ENCODE results near the gene TRAP1. TPM values are rescaled to one million over a fixed set of nuclear protein-coding genes. Genes with fewer than 3 reads are reported as not detected.

Gene TRAP1
- total RNA-seq, 4 donors from 2014 or later: 43.2 to 53.8 (median 51.2) TPM

DNA sequence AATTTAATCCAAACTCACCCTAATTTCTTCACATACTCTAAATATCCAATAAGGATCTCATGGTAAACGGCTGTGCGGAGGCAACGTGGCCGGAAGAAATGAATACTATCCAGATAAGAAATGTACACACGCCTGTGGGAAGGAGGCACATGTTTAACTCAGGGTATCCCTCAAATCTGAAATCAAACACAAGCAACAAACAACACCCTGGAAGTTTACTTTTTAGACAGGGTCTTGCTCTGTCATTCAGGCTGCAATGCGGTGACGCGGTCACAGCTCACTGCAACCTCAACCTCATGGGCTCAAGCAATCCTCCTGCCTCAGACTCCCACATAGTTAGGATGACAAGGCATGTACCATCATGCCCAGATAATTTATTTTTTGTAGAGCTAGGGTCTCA lies 21.2 kb upstream of the TRAP1 start:
- WGBS, 2 donors (ENCODE audit: low coverage in 1 of 2): 92% methylated on average over 6 to 8 of the region's 8 CpGs
- Histone ChIP-seq H3K4me3 (no peak overlapping the region), H3K27me3 (no peaks in the 10 kb centered on the region), H3K9me3 (no peaks in the 10 kb centered on the region), H3K27ac (no peak overlapping the region), H3K36me3 (peaks cover 0 to 100% of the 10 kb centered on the region in 2 donors), H3K4me1 (no peaks in the 10 kb centered on the region)
- ATAC-seq: no peak
- TF ChIP-seq POLR2AphosphoS5 (IDR thresholded peaks at IDR 0.05): no peak
- no peak for TF ChIP-seq EP300 (IDR thresholded peaks at IDR 0.05)
- TF ChIP-seq POLR2A (IDR thresholded peaks at IDR 0.05): no peak
- TF ChIP-seq, protein P1, sequence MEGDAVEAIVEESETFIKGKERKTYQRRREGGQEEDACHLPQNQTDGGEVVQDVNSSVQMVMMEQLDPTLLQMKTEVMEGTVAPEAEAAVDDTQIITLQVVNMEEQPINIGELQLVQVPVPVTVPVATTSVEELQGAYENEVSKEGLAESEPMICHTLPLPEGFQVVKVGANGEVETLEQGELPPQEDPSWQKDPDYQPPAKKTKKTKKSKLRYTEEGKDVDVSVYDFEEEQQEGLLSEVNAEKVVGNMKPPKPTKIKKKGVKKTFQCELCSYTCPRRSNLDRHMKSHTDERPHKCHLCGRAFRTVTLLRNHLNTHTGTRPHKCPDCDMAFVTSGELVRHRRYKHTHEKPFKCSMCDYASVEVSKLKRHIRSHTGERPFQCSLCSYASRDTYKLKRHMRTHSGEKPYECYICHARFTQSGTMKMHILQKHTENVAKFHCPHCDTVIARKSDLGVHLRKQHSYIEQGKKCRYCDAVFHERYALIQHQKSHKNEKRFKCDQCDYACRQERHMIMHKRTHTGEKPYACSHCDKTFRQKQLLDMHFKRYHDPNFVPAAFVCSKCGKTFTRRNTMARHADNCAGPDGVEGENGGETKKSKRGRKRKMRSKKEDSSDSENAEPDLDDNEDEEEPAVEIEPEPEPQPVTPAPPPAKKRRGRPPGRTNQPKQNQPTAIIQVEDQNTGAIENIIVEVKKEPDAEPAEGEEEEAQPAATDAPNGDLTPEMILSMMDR (IDR thresholded peaks at IDR 0.05): no peak

DNA sequence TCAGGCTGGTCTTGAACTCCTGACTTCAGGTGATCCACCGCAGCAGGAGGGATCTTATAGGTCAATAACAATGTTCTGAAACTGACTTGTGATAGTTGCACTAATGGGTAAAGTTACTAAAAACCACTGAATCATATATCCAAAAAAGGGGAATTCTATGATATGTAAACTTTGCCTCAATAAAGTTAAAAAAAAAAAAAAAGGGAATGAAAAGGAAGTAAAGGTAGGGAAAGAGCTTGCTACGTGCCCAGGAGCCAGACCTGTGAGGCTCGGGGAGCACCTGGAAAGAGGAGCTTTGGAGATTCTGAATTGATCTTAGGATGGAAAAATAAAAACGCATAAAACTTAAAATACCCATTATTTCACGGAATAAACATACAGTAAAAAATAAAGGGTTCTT lies 20.8 kb upstream of the TRAP1 start:
- H3K9me3 ChIP-seq: no peaks in the 10 kb centered on the region
- H3K27ac ChIP-seq: no peak overlapping the region
- 94 to 96% methylated on average over 3 to 4 of the region's 5 CpGs for WGBS, 2 donors (ENCODE audit: low coverage in 1 of 2)
- ATAC-seq: no peak
- TF ChIP-seq, protein P1 (IDR thresholded peaks at IDR 0.05): no peak
- no peak for TF ChIP-seq POLR2A (IDR thresholded peaks at IDR 0.05)
- TF ChIP-seq POLR2AphosphoS5 (IDR thresholded peaks at IDR 0.05): no peak
- TF ChIP-seq EP300 (IDR thresholded peaks at IDR 0.05): no peak
- peaks cover 0 to 100% of the 10 kb centered on the region in 2 donors for H3K36me3 ChIP-seq
- no peaks in the 10 kb centered on the region for H3K4me1 ChIP-seq
- H3K4me3 ChIP-seq: no peak overlapping the region
- no peaks in the 10 kb centered on the region for H3K27me3 ChIP-seq

DNA sequence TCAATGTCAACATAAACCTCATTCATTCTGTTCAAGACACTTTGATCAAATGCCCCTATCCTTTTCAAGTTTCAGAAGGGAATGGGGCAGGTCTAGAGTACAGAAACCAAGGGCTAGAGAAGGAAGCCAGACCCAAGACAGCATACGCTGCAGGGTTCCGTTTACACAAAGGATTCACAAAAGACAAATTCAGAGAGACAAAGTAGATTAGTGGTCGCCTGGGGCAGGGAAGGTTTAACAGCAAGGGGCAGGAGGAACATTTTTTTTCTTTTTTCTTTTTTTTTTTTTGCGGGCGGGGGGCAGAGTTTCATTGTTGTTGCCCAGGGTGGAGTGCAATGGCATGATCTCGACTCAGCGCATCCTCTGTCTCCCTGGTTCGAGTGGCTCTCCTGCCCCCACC lies 19.9 kb upstream of the TRAP1 start:
- ATAC-seq: no peak
- Histone ChIP-seq H3K36me3 (peaks cover 0 to 100% of the 10 kb centered on the region in 2 donors), H3K27me3 (no peaks in the 10 kb centered on the region), H3K27ac (no peak overlapping the region), H3K4me1 (no peaks in the 10 kb centered on the region), H3K4me3 (no peak overlapping the region), H3K9me3 (no peaks in the 10 kb centered on the region)
- WGBS, 2 donors (ENCODE audit: low coverage in 1 of 2): 74 to 82% methylated on average over 3 to 6 of the region's 8 CpGs
- TF ChIP-seq POLR2AphosphoS5 (IDR thresholded peaks at IDR 0.05) (no peak), POLR2A (IDR thresholded peaks at IDR 0.05) (no peak), EP300 (IDR thresholded peaks at IDR 0.05) (no peak)
- TF ChIP-seq, protein P1 (IDR thresholded peaks at IDR 0.05): no peak

DNA sequence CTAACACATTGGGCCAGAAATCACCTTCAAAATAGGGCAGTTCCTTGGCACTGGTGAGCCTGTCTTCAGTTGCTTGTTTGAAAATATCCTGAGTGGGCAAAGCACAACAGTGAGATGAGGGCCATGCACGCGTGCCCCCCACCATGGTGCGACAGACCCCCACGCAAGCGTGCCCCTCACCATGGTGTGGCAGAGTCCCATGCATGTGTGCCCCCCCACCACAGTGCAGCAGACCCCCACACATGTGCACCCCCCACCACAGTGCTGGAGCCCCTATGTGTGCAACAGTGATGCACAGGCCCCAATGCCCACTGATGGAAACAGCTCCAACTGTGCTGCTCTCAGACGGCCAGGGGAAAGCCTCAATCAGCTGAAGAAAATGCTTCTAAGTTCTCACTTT lies 18.8 kb upstream of the TRAP1 start:
- TF ChIP-seq POLR2A (IDR thresholded peaks at IDR 0.05) (no peak), POLR2AphosphoS5 (IDR thresholded peaks at IDR 0.05) (no peak), EP300 (IDR thresholded peaks at IDR 0.05) (no peak)
- TF ChIP-seq, protein P1 (IDR thresholded peaks at IDR 0.05): no peak
- Histone ChIP-seq H3K9me3 (no peaks in the 10 kb centered on the region), H3K36me3 (peaks cover 0 to 100% of the 10 kb centered on the region in 2 donors), H3K27me3 (no peaks in the 10 kb centered on the region), H3K27ac (no peak overlapping the region), H3K4me3 (no peak overlapping the region), H3K4me1 (no peaks in the 10 kb centered on the region)
- ATAC-seq: no peak
- 60 to 83% methylated on average over 1 of the region's 6 CpGs for WGBS, 2 donors (ENCODE audit: low coverage in 1 of 2)

DNA sequence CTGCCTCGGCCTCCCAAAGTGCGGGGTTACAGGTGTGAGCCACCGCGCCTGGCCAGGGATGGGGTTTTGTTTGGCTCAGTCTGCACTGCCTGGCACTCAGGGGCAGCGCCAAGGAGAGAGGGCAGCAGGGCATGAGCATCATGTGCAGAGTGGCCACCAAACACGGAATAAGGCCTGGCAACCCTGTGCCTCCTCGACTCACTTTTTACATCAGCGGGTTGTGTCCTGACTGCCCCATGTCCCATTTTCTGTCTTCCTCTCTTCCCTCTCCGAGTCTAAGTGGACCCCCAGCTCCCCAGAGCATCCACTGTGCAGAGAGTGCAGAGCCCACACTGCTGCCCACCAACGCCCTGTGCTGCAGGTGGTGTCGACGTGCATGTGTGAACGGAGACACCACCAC lies 18.2 kb upstream of the TRAP1 start:
- no peaks in the 10 kb centered on the region for H3K9me3 ChIP-seq
- no peak overlapping the region for H3K4me3 ChIP-seq
- TF ChIP-seq, protein P1 (IDR thresholded peaks at IDR 0.05): no peak
- TF ChIP-seq POLR2AphosphoS5 (IDR thresholded peaks at IDR 0.05): no peak
- no peak for TF ChIP-seq POLR2A (IDR thresholded peaks at IDR 0.05)
- TF ChIP-seq EP300 (IDR thresholded peaks at IDR 0.05): no peak
- ATAC-seq: no peak
- no peaks in the 10 kb centered on the region for H3K27me3 ChIP-seq
- WGBS, 2 donors (ENCODE audit: low coverage in 1 of 2): 83 to 96% methylated on average over 3 to 7 of the region's 13 CpGs
- no peaks in the 10 kb centered on the region for H3K4me1 ChIP-seq
- H3K27ac ChIP-seq: no peak overlapping the region
- peaks cover 0 to 100% of the 10 kb centered on the region in 2 donors for H3K36me3 ChIP-seq

Data from gastroesophageal sphincter (tissue), 4 donors.